Upper lobe of left lung (tissue), 4 donors: Measurements from ENCODE around the gene SMCO4.
"Not testable (repeated sequence)": the region's sequence is repeated elsewhere in the genome, so short reads cannot be mapped to it uniquely, and the experiment has no call there.

Experiments
- POLR2AphosphoS5 ChIP-seq, 2 donors: sonication (generic); formaldehyde crosslinking; IDR thresholded peaks; one replicate each; pipeline ENCODE4 v1.5.1; 2017; ENCODE audit warnings: antibody characterized with exemption in 2 of 2
- TF ChIP-seq, protein P1 (sequence below), 6 experiments: fragments of 450-650 bp in 4 of 6; fragments of 200-600 bp in 2 of 6; sonication (generic) in 2 of 6; IDR thresholded peaks; one replicate each; pipeline ENCODE4 v1.5.1; 2016 to 2019; ENCODE audit warnings: antibody characterized with exemption in 6 of 6

DNA sequence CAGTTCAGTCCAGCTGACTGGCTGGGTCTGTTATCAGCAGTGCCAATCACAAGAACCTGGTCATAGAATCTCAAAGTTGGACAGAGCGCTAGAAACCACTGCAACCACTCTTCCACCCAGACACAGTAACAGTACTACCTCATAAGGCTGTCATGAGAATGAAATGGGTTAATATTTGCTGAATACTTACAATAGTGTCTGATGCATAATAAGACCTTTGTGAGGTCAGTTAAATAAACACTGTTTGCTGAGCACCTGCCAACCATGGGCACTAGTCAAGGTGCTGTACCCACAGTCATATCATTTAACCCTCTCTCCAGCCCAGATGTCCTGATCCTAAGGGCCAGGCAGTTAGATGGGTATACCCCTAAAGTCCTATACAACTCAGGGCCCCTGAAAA, 44.2 kb upstream of the SMCO4 start:
- TF ChIP-seq, protein P1, sequence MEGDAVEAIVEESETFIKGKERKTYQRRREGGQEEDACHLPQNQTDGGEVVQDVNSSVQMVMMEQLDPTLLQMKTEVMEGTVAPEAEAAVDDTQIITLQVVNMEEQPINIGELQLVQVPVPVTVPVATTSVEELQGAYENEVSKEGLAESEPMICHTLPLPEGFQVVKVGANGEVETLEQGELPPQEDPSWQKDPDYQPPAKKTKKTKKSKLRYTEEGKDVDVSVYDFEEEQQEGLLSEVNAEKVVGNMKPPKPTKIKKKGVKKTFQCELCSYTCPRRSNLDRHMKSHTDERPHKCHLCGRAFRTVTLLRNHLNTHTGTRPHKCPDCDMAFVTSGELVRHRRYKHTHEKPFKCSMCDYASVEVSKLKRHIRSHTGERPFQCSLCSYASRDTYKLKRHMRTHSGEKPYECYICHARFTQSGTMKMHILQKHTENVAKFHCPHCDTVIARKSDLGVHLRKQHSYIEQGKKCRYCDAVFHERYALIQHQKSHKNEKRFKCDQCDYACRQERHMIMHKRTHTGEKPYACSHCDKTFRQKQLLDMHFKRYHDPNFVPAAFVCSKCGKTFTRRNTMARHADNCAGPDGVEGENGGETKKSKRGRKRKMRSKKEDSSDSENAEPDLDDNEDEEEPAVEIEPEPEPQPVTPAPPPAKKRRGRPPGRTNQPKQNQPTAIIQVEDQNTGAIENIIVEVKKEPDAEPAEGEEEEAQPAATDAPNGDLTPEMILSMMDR (IDR thresholded peaks at IDR 0.05): not testable (repeated sequence)
- not testable (repeated sequence) for TF ChIP-seq POLR2AphosphoS5 (IDR thresholded peaks at IDR 0.05)
